Adrenal gland (tissue), 5 donors: ENCODE data around the gene SBF2.

Experiments used
- CTCF ChIP-seq, 6 experiments: fragments of 450-650 bp in 4 of 6; fragments of 200-600 bp in 2 of 6; sonication (generic) in 1 of 6; IDR thresholded peaks; 1 replicate in 5 of 6; 2 replicates in 1 of 6; pipeline versions ENCODE4 v1.5.1 to v1.8.0; 2016 to 2021; ENCODE audit warnings: antibody characterized with exemption in 6 of 6, mild to moderate bottlenecking in 2 of 6, moderate library complexity in 1 of 6
- POLR2A ChIP-seq, 2 donors: fragments of 450-650 bp; IDR thresholded peaks; one replicate each; pipeline ENCODE4 v1.6.1; 2017; ENCODE audit warnings: antibody characterized with exemption in 2 of 2, mild to moderate bottlenecking in 2 of 2, moderate library complexity in 1 of 2
- donor health status: DM: no; HTN: no; CAD: no.

- TF ChIP-seq CTCF (IDR thresholded peaks at IDR 0.05) (no peak), POLR2A (IDR thresholded peaks at IDR 0.05) (no peak)
Measured at GRCh38 chr11:10042699-10043098, 251.3 kb downstream of the SBF2 start.
